ENCODE results near the gene BTG4. TPM values are rescaled to one million over a fixed set of nuclear protein-coding genes. Genes with fewer than 3 reads are reported as not detected.

Gene BTG4
- total and polyA plus RNA-seq, 9 of the 15 experiments (the other 6 are each of a cell fraction or from before 2014, with no cell fraction given): not detected

DNA sequence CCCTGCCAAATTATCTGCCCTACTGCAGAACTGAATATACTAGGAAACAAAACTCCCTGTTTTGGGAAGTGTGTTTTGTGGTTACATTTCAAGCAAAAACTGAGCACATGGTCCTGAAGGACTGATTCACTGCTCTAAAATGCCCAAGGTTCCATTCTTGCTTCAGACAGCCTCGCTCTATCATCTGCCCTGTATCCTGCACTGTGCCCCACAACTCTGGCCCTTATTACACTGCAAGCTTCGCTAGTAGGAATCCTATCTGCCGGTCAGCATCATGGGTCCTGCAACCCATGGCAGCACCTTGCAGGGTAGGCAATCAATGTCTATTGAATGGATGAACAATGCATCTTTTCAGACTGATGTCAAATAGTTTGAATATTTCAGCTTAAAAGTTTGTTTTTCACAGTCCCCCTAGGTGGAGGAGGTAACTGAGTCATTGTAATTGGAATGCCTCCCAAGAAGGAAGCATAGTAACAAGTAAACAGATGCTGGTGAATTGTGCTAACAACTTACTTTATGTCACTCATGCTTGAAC lies 49.7 kb upstream of the BTG4 start:
- H3K9me3 ChIP-seq (replicated peaks; ENCODE audit: control insufficient read depth, insufficient read depth, low read depth, low read length): no peaks in the 10 kb centered on the region
- H3K9me1 ChIP-seq (ENCODE audit: control insufficient read depth, insufficient read depth, low read length): no peaks in the 10 kb centered on the region
- no TSS peak for BruUV-seq (replicated peaks)
- H3K36me3 ChIP-seq (ENCODE audit: control insufficient read depth, insufficient read depth, low read length): no peaks in the 10 kb centered on the region
- no peak for TF ChIP-seq ZNF124 (CRISPR knock-in tag; IDR thresholded peaks at IDR 0.05)
- no peak for TF ChIP-seq NR2F6 (CRISPR knock-in tag; IDR thresholded peaks at IDR 0.05)
- TF ChIP-seq HDAC3 (IDR thresholded peaks at IDR 0.05; ENCODE audit: borderline replicate concordance, partially characterized antibody): no peak
- TF ChIP-seq, protein P1, sequence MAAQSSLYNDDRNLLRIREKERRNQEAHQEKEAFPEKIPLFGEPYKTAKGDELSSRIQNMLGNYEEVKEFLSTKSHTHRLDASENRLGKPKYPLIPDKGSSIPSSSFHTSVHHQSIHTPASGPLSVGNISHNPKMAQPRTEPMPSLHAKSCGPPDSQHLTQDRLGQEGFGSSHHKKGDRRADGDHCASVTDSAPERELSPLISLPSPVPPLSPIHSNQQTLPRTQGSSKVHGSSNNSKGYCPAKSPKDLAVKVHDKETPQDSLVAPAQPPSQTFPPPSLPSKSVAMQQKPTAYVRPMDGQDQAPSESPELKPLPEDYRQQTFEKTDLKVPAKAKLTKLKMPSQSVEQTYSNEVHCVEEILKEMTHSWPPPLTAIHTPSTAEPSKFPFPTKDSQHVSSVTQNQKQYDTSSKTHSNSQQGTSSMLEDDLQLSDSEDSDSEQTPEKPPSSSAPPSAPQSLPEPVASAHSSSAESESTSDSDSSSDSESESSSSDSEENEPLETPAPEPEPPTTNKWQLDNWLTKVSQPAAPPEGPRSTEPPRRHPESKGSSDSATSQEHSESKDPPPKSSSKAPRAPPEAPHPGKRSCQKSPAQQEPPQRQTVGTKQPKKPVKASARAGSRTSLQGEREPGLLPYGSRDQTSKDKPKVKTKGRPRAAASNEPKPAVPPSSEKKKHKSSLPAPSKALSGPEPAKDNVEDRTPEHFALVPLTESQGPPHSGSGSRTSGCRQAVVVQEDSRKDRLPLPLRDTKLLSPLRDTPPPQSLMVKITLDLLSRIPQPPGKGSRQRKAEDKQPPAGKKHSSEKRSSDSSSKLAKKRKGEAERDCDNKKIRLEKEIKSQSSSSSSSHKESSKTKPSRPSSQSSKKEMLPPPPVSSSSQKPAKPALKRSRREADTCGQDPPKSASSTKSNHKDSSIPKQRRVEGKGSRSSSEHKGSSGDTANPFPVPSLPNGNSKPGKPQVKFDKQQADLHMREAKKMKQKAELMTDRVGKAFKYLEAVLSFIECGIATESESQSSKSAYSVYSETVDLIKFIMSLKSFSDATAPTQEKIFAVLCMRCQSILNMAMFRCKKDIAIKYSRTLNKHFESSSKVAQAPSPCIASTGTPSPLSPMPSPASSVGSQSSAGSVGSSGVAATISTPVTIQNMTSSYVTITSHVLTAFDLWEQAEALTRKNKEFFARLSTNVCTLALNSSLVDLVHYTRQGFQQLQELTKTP (IDR thresholded peaks at IDR 0.05; ENCODE audit: low read depth in 1 of 2, partially characterized antibody in 2 of 2): no peak
- TF ChIP-seq KLF1 (tag; IDR thresholded peaks at IDR 0.05): no peak
- TF ChIP-seq ZFX (CRISPR knock-in tag; IDR thresholded peaks at IDR 0.05): no peak
- TF ChIP-seq KLF16 (IDR thresholded peaks at IDR 0.05): no peak
- TF ChIP-seq LEF1 (IDR thresholded peaks at IDR 0.05): no peak
- no peak for TF ChIP-seq KAT7 (CRISPR knock-in tag; IDR thresholded peaks at IDR 0.05; ENCODE audit: borderline replicate concordance)
- TF ChIP-seq CBFA2T2 (conservative IDR thresholded peaks at IDR 0.05): no peak
- TF ChIP-seq, protein P2, sequence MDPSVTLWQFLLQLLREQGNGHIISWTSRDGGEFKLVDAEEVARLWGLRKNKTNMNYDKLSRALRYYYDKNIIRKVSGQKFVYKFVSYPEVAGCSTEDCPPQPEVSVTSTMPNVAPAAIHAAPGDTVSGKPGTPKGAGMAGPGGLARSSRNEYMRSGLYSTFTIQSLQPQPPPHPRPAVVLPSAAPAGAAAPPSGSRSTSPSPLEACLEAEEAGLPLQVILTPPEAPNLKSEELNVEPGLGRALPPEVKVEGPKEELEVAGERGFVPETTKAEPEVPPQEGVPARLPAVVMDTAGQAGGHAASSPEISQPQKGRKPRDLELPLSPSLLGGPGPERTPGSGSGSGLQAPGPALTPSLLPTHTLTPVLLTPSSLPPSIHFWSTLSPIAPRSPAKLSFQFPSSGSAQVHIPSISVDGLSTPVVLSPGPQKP (CRISPR knock-in tag; IDR thresholded peaks at IDR 0.05): no peak
- no peak for TF ChIP-seq TCF3 (CRISPR knock-in tag; IDR thresholded peaks at IDR 0.05)
- intact Hi-C loops (cut with micrococcal nuclease) (no loop called here), in situ Hi-C loops (cut with MboI) (no loop called here)
- no peaks in the 10 kb centered on the region; a peak in 1 of 5 replicates for H3K27me3 ChIP-seq (ENCODE audit: control insufficient read depth in 2 of 2, insufficient read depth in 2 of 2, low read length in 2 of 2)
- WGBS (ENCODE audit: insufficient coverage, low coverage, missing lambda C conversion rate): 7% methylated on average over 3 of the region's 3 CpGs
- ChIA-PET POLR2A (interaction anchor here (0.7 kb wide), 1 partner anchor 194 kb away, joined by 3 read pairs; no protein-coding TSS in a partner anchor), CTCF (ENCODE audit: low intra/inter-chr PET ratio) (no interaction called here)
- H3K4me2 ChIP-seq (ENCODE audit: insufficient read depth, low read length): no peak overlapping the region
- DNase-seq (ENCODE audit: extremely low read depth in 1 of 4, low spot score in 3 of 4) (no peak), FAIRE-seq (no peak), ATAC-seq (no peak)
- no peak overlapping the region for H3K9ac ChIP-seq (ENCODE audit: insufficient read depth in 1 of 2, low read depth in 2 of 2, low read length in 2 of 2)
- H2AFZ ChIP-seq (ENCODE audit: low read depth, low read length): no peak overlapping the region
- H3K79me2 ChIP-seq (ENCODE audit: control insufficient read depth, insufficient read depth, low read length): no peaks in the 10 kb centered on the region
- no peaks in the 10 kb centered on the region; a peak in 1 of 5 replicates for H3K4me1 ChIP-seq (replicated peaks in 1 of 2; ENCODE audit: control insufficient read depth in 2 of 2, insufficient read depth in 2 of 2, low read length in 2 of 2)
- no peak overlapping the region for H3K4me3 ChIP-seq
- H4K20me1 ChIP-seq (replicated peaks; ENCODE audit: control insufficient read depth, insufficient read depth, low read length): no peaks in the 10 kb centered on the region
- no peak overlapping the region for H3K27ac ChIP-seq (ENCODE audit: extremely low read depth, low read depth, low read length)

Measured in K562 (cell line).